ENCODE results near the gene EIF4E. TPM values are rescaled to one million over a fixed set of nuclear protein-coding genes. Genes with fewer than 3 reads are reported as not detected.
"Not testable (repeated sequence)": the region's sequence is repeated elsewhere in the genome, so short reads cannot be mapped to it uniquely, and the experiment has no call there.

EIF4E gene
- total RNA-seq, 3 donors from 2014 or later = 69.0 to 97.2 (median 93.7) TPM

DNA sequence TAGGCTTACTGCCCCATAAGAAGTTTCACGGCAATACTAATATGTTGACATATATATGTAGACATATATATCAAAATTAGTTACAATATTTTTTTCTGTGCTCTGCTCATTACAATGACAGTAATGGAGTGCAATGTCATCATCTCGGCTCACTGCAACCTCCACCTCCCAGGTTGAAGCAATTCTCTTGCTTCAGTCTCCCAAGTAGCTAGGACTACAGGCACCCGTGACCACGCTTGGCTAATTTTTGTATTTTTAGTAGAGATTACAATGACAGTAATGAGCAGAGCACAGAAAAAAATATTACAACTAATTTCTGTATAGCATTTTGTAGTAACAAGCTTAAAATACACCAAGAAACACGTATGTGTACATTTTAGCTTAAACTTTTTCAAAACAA is 7.6 kb downstream of the EIF4E start:
- no peaks in the 10 kb centered on the region for H3K36me3 ChIP-seq
- no peak overlapping the region for H3K27ac ChIP-seq
- DNase-seq (ENCODE audit: low spot score in 2 of 2) = no peak
- H3K4me3 ChIP-seq = no peak overlapping the region
- intact Hi-C loops (cut with DNase I; ENCODE audit: low total_unique reads) = no loop called here
- H3K9me3 ChIP-seq = no peaks in the 10 kb centered on the region
- TF ChIP-seq POLR2AphosphoS5 (IDR thresholded peaks at IDR 0.05) (no peak), POLR2A (IDR thresholded peaks at IDR 0.05) (no peak)
- TF ChIP-seq, protein P1, sequence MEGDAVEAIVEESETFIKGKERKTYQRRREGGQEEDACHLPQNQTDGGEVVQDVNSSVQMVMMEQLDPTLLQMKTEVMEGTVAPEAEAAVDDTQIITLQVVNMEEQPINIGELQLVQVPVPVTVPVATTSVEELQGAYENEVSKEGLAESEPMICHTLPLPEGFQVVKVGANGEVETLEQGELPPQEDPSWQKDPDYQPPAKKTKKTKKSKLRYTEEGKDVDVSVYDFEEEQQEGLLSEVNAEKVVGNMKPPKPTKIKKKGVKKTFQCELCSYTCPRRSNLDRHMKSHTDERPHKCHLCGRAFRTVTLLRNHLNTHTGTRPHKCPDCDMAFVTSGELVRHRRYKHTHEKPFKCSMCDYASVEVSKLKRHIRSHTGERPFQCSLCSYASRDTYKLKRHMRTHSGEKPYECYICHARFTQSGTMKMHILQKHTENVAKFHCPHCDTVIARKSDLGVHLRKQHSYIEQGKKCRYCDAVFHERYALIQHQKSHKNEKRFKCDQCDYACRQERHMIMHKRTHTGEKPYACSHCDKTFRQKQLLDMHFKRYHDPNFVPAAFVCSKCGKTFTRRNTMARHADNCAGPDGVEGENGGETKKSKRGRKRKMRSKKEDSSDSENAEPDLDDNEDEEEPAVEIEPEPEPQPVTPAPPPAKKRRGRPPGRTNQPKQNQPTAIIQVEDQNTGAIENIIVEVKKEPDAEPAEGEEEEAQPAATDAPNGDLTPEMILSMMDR (IDR thresholded peaks at IDR 0.05) = no peak
- no peaks in the 10 kb centered on the region for H3K4me1 ChIP-seq
- no peaks in the 10 kb centered on the region for H3K27me3 ChIP-seq

DNA sequence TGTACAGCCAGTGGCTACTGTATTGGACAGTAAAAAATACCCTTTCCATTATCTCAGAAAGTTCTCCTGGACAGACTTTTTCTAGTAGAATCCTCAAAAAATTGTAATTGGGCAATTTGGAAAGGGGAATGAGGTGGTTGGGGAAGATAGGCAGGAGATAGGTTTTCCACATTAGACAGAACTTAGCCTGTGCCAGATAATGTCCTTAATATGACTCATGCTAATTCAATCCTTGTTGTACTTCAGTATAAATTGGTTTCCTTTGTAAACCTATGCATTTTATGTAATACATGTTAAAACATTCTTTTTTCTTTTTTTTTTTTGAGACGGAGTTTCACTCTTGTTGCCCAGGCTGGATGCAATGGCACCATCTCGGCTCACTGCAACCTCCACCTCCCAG is 8.9 kb downstream of the EIF4E start:
- no peaks in the 10 kb centered on the region for H3K27me3 ChIP-seq
- H3K36me3 ChIP-seq = no peaks in the 10 kb centered on the region
- intact Hi-C loops (cut with DNase I; ENCODE audit: low total_unique reads) = no loop called here
- H3K4me1 ChIP-seq = no peaks in the 10 kb centered on the region
- no peaks in the 10 kb centered on the region for H3K9me3 ChIP-seq
- no peak for DNase-seq (ENCODE audit: low spot score in 2 of 2)
- no peak overlapping the region for H3K4me3 ChIP-seq
- no peak overlapping the region for H3K27ac ChIP-seq
- TF ChIP-seq POLR2AphosphoS5 (IDR thresholded peaks at IDR 0.05) (no peak), POLR2A (IDR thresholded peaks at IDR 0.05) (no peak)
- TF ChIP-seq, protein P1 (IDR thresholded peaks at IDR 0.05) = no peak

- H3K4me3 ChIP-seq; H3K4me1 ChIP-seq; H3K27ac ChIP-seq; H3K27me3 ChIP-seq; H3K9me3 ChIP-seq; intact Hi-C loops (cut with DNase I; ENCODE audit: low total_unique reads); H3K36me3 ChIP-seq; DNase-seq (ENCODE audit: low spot score in 2 of 2): not testable (repeated sequence)
Measured at GRCh38 chr4:98910728-98911127, 18.2 kb downstream of the EIF4E start.

DNA sequence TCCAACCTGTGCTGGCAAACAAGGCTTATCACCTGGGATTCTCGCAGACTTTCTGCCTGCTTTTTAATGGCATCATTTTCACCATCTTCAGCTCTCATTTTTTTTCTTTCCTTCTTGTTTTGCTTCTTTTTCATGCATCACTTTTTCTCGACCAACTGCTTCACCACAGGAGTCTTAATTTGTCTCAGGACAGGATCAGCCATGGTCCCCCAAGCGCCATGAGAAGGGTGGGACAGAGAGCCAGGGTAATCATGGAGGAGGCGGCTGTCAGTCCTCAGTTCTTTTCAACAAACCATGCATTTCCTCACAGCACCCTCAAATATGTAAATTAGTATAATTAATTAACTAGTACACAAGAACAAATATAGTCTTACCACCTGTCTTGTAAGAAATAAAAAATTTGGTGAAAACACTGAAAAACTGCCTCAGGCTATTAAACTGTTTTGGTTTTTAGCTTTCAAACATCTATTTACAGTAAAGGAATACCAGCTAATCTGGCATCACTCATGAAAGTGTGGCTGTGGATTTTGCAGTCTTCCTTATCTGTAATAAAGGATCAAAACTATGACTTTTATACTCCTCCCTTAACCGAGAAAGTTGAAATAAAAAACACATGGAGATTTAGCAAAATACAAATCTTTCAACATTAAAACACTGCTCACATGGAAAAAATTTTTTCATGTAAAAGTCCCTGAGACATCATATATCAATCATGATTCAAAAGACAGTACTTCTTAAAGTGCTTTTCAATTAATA is 19.1 kb downstream of the EIF4E start:
- Histone ChIP-seq H3K27me3 (no peaks in the 10 kb centered on the region), H3K4me1 (no peaks in the 10 kb centered on the region), H3K9me3 (no peaks in the 10 kb centered on the region), H3K36me3 (no peaks in the 10 kb centered on the region), H3K4me3 (no peak overlapping the region), H3K27ac (no peak overlapping the region)
- no peak for DNase-seq (ENCODE audit: low spot score in 2 of 2)
- no peak for TF ChIP-seq POLR2A (IDR thresholded peaks at IDR 0.05)
- no peak for TF ChIP-seq POLR2AphosphoS5 (IDR thresholded peaks at IDR 0.05)
- TF ChIP-seq, protein P1 (IDR thresholded peaks at IDR 0.05) = no peak
- intact Hi-C loops (cut with DNase I; ENCODE audit: low total_unique reads) = no loop called here

- Histone ChIP-seq H3K4me1 (no peaks in the 10 kb centered on the region), H3K36me3 (no peaks in the 10 kb centered on the region), H3K9me3 (no peaks in the 10 kb centered on the region), H3K27me3 (no peaks in the 10 kb centered on the region), H3K27ac (no peak overlapping the region), H3K4me3 (no peak overlapping the region)
- DNase-seq (ENCODE audit: low spot score in 2 of 2) = no peak
- no peak for TF ChIP-seq POLR2AphosphoS5 (IDR thresholded peaks at IDR 0.05)
- TF ChIP-seq, protein P1 (IDR thresholded peaks at IDR 0.05) = no peak
- TF ChIP-seq POLR2A (IDR thresholded peaks at IDR 0.05) = no peak
- intact Hi-C loops (cut with DNase I; ENCODE audit: low total_unique reads) = no loop called here
Measured at GRCh38 chr4:98908703-98909262, 20.1 kb downstream of the EIF4E start.
